ENCODE results near the gene ALX1.

The ALX1 gene

GRCh38 chr12:85277900-85278597, 2.0 kb upstream of the ALX1 start:
- no peak overlapping the region for H3K4ac ChIP-seq (ENCODE audit: low read length)
- H2BK120ac ChIP-seq (ENCODE audit: low read depth, low read length), result no peak overlapping the region
- no peak overlapping the region for H3K9ac ChIP-seq (ENCODE audit: low read depth, low read length, poor library complexity)

GRCh38 chr12:85278598-85279448, 1.2 kb upstream of the ALX1 start:
- Histone ChIP-seq H3K27me3 (ENCODE audit: control insufficient read depth in 3 of 3, insufficient read depth in 3 of 3, low read depth in 1 of 3, low read length in 3 of 3) (peaks cover 17 to 53% (median 47%) of the 10 kb centered on the region in 3 experiments), H3K4ac (ENCODE audit: low read length) (no peak overlapping the region), H2AK5ac (ENCODE audit: low read depth, low read length) (no peak overlapping the region), H2BK5ac (ENCODE audit: low read length) (no peak overlapping the region), H3K14ac (ENCODE audit: low read length) (no peak overlapping the region), H3K4me1 (ENCODE audit: control insufficient read depth in 2 of 2, insufficient read depth in 1 of 2, low read depth in 1 of 2, low read length in 2 of 2) (peaks cover 0 to 7% of the 10 kb centered on the region in 2 donors), H3K4me2 (ENCODE audit: insufficient read depth, low read length, poor library complexity, severe bottlenecking) (peak overlapping the region; percentile 71), H3K23ac (ENCODE audit: low read depth, low read length, poor library complexity) (no peak overlapping the region), H3K27ac (replicated peaks; ENCODE audit: low read length) (no peak overlapping the region), H4K91ac (ENCODE audit: low read depth, low read length, poor library complexity) (no peak overlapping the region), H3K4me3 (ENCODE audit: low read length in 2 of 2) (no peak overlapping the region), H2BK12ac (ENCODE audit: low read length) (no peak overlapping the region), H2BK120ac (ENCODE audit: low read depth, low read length) (no peak overlapping the region), H2AFZ (ENCODE audit: low read length) (peak overlapping the region; percentile 96), H4K8ac (ENCODE audit: low read depth, low read length) (no peak overlapping the region), H3K79me1 (ENCODE audit: low read depth, low read length) (no peaks in the 10 kb centered on the region), H3K9me3 (replicated peaks in 1 of 2; ENCODE audit: control insufficient read depth in 2 of 2, insufficient read depth in 1 of 2, low read depth in 1 of 2, low read length in 2 of 2) (peaks cover 0 to 4% of the 10 kb centered on the region in 2 donors), H2BK15ac (ENCODE audit: low read length) (no peak overlapping the region), H3K9ac (ENCODE audit: low read depth, low read length, poor library complexity) (no peak overlapping the region), H3K36me3 (replicated peaks in 1 of 2; ENCODE audit: control insufficient read depth in 2 of 2, insufficient read depth in 2 of 2, low read length in 2 of 2) (no peaks in the 10 kb centered on the region), H3K18ac (ENCODE audit: low read length) (peak overlapping the region; percentile 67)
- peak; percentile 37 for DNase-seq (ENCODE audit: low spot score)
- WGBS, 2 donors (ENCODE audit: extremely low coverage in 2 of 2, insufficient read length in 2 of 2, insufficient replicate concordance in 1 of 2), result no CpG with 5 or more reads among the region's 37 CpGs

More at GRCh38 chr12:85277900-85278597, 2.0 kb upstream of the ALX1 start:
- no peak overlapping the region for H2BK5ac ChIP-seq (ENCODE audit: low read length)
- H3K4me3 ChIP-seq (ENCODE audit: low read length in 2 of 2), result no peak overlapping the region
- H2AFZ ChIP-seq (ENCODE audit: low read length), result peak overlapping the region; percentile 67
- H2AK5ac ChIP-seq (ENCODE audit: low read depth, low read length), result no peak overlapping the region
- H4K8ac ChIP-seq (ENCODE audit: low read depth, low read length), result no peak overlapping the region
- DNase-seq (ENCODE audit: low spot score), result peak; percentile 37
- peak overlapping the region; percentile 28 for H3K4me2 ChIP-seq (ENCODE audit: insufficient read depth, low read length, poor library complexity, severe bottlenecking)
- WGBS, 2 donors (ENCODE audit: extremely low coverage in 2 of 2, insufficient read length in 2 of 2, insufficient replicate concordance in 1 of 2), result no CpG with 5 or more reads among the region's 30 CpGs
- H3K27me3 ChIP-seq (ENCODE audit: control insufficient read depth in 3 of 3, insufficient read depth in 3 of 3, low read depth in 1 of 3, low read length in 3 of 3), result peaks cover 20 to 56% (median 54%) of the 10 kb centered on the region in 3 experiments
- no peak overlapping the region for H3K23ac ChIP-seq (ENCODE audit: low read depth, low read length, poor library complexity)
- H4K91ac ChIP-seq (ENCODE audit: low read depth, low read length, poor library complexity), result no peak overlapping the region
- no peak overlapping the region for H3K14ac ChIP-seq (ENCODE audit: low read length)
- H3K79me1 ChIP-seq (ENCODE audit: low read depth, low read length), result no peaks in the 10 kb centered on the region
- no peak overlapping the region for H3K27ac ChIP-seq (replicated peaks; ENCODE audit: low read length)
- no peaks in the 10 kb centered on the region for H3K36me3 ChIP-seq (replicated peaks in 1 of 2; ENCODE audit: control insufficient read depth in 2 of 2, insufficient read depth in 2 of 2, low read length in 2 of 2)
- peak overlapping the region; percentile 67 for H3K18ac ChIP-seq (ENCODE audit: low read length)
- peaks cover 0 to 7% of the 10 kb centered on the region in 2 donors for H3K4me1 ChIP-seq (ENCODE audit: control insufficient read depth in 2 of 2, insufficient read depth in 1 of 2, low read depth in 1 of 2, low read length in 2 of 2)
- H2BK12ac ChIP-seq (ENCODE audit: low read length), result no peak overlapping the region
- H3K9me3 ChIP-seq (replicated peaks in 1 of 2; ENCODE audit: control insufficient read depth in 2 of 2, insufficient read depth in 1 of 2, low read depth in 1 of 2, low read length in 2 of 2), result peaks cover 0 to 4% of the 10 kb centered on the region in 2 donors
- H2BK15ac ChIP-seq (ENCODE audit: low read length), result no peak overlapping the region

GRCh38 chr12:85279449-85280164, 413 bp upstream of the ALX1 start:
- Histone ChIP-seq H3K4ac (ENCODE audit: low read length) (no peak overlapping the region), H3K27ac (replicated peaks; ENCODE audit: low read length) (no peak overlapping the region), H3K27me3 (ENCODE audit: control insufficient read depth in 3 of 3, insufficient read depth in 3 of 3, low read depth in 1 of 3, low read length in 3 of 3) (peaks cover 14 to 45% (median 41%) of the 10 kb centered on the region in 3 experiments), H3K14ac (ENCODE audit: low read length) (no peak overlapping the region), H4K8ac (ENCODE audit: low read depth, low read length) (no peak overlapping the region), H4K91ac (ENCODE audit: low read depth, low read length, poor library complexity) (no peak overlapping the region), H2BK15ac (ENCODE audit: low read length) (no peak overlapping the region), H3K9ac (ENCODE audit: low read depth, low read length, poor library complexity) (no peak overlapping the region), H2BK5ac (ENCODE audit: low read length) (no peak overlapping the region), H2AK5ac (ENCODE audit: low read depth, low read length) (no peak overlapping the region), H3K79me1 (ENCODE audit: low read depth, low read length) (no peaks in the 10 kb centered on the region), H3K4me2 (ENCODE audit: insufficient read depth, low read length, poor library complexity, severe bottlenecking) (peak overlapping the region; percentile 98), H2AFZ (ENCODE audit: low read length) (peak overlapping the region; percentile 96), H3K9me3 (replicated peaks in 1 of 2; ENCODE audit: control insufficient read depth in 2 of 2, insufficient read depth in 1 of 2, low read depth in 1 of 2, low read length in 2 of 2) (peaks cover 0 to 4% of the 10 kb centered on the region in 2 donors), H3K4me1 (ENCODE audit: control insufficient read depth in 2 of 2, insufficient read depth in 1 of 2, low read depth in 1 of 2, low read length in 2 of 2) (peaks cover 0 to 7% of the 10 kb centered on the region in 2 donors), H3K18ac (ENCODE audit: low read length) (no peak overlapping the region), H3K4me3 (ENCODE audit: low read length in 2 of 2) (peak overlapping the region; percentile 59 to 83), H2BK12ac (ENCODE audit: low read length) (no peak overlapping the region), H3K23ac (ENCODE audit: low read depth, low read length, poor library complexity) (no peak overlapping the region), H3K36me3 (replicated peaks in 1 of 2; ENCODE audit: control insufficient read depth in 2 of 2, insufficient read depth in 2 of 2, low read length in 2 of 2) (no peaks in the 10 kb centered on the region), H2BK120ac (ENCODE audit: low read depth, low read length) (no peak overlapping the region)
- DNase-seq (ENCODE audit: low spot score), result peak; percentile 46
- WGBS, 2 donors (ENCODE audit: extremely low coverage in 2 of 2, insufficient read length in 2 of 2, insufficient replicate concordance in 1 of 2), result no CpG with 5 or more reads among the region's 44 CpGs

Measured in neuronal stem cell (in vitro differentiated cells).